Testis (tissue), 3 donors: ENCODE data around the gene STAP2. TPM values are rescaled to one million over a fixed set of nuclear protein-coding genes. Genes with fewer than 3 reads are reported as not detected.
A peak's percentile ranks its signal among the peaks of the same experiment; 100 is the strongest.

Experiments
- DNase-seq: peaks from one replicate; pipeline ENCODE4 v3.0.0-alpha.2; 2019
- H3K27ac ChIP-seq, 2 donors: fragments of 200-600 bp; sonication (generic); one replicate each; pipeline ENCODE4 v1.5.1; 2019
- H3K27me3 ChIP-seq: fragments of 200-600 bp; sonication (generic); one replicate; pipeline ENCODE4 v1.5.1; 2019
- H3K36me3 ChIP-seq: fragments of 200-600 bp; sonication (generic); one replicate; pipeline ENCODE4 v1.5.1; 2017; ENCODE audit warnings: low read depth; ENCODE audit errors: missing control alignments
- H3K4me1 ChIP-seq: fragments of 200-600 bp; sonication (generic); one replicate; pipeline ENCODE4 v1.5.1; 2019
- H3K4me3 ChIP-seq, 2 donors: fragments of 200-600 bp; sonication (generic); one replicate each; pipeline ENCODE4 v1.5.1; 2017 to 2019
- H3K9me3 ChIP-seq: fragments of 200-600 bp; sonication (generic); one replicate; pipeline ENCODE4 v1.5.1; 2017
- CTCF ChIP-seq, 3 experiments: fragments of 450-650 bp in 2 of 3; fragments of 200-600 bp in 1 of 3; sonication (generic) in 1 of 3; IDR thresholded peaks; one replicate each; pipeline ENCODE4 v1.5.1; 2016 to 2019; ENCODE audit warnings: antibody characterized with exemption in 3 of 3, mild to moderate bottlenecking in 2 of 3, moderate library complexity in 1 of 3
- POLR2A ChIP-seq: fragments of 450-650 bp; IDR thresholded peaks from one replicate; pipeline ENCODE4 v1.6.1; 2017; ENCODE audit warnings: antibody characterized with exemption, mild to moderate bottlenecking, moderate library complexity
- WGBS, 2 donors: methylation state at CpG; one replicate each; pipeline ENCODE4 v1.1.5; 2018; 5-methylcytosine and 5-hydroxymethylcytosine counted together
- intact Hi-C: fragments of 100-400 bp; cut with DNase I; formaldehyde crosslinking; loops from one replicate; pipeline ENCODE4 v1.15.1; 2023; ENCODE audit warnings: low total_unique reads
- polyA plus RNA-seq: library from polyadenylated mRNA; stranded (reverse); fragments of 350-450 nt; fragmentation: Illumina TruSeq; extraction: RNeasy Lipid Tissue Mini Kit (QIAGEN cat#74804); gene quantifications from one replicate; pipeline ENCODE4 v1.2.3, GENCODE V29; 2014; ENCODE audit warnings: low read depth, low replicate concordance; ENCODE audit not compliant: insufficient read depth
- total RNA-seq, 2 donors: library from RNA; depleted of rRNA; stranded (reverse); fragments of >200 nt; gene quantifications; one replicate each; pipeline ENCODE4 v1.2.3, GENCODE V29; 2016

STAP2 gene
- total and polyA plus RNA-seq, 3 donors from 2014 or later: 5.3 to 6.4 (median 6.2) TPM

- intact Hi-C loops: no loop called here
- peak overlapping the region; percentile 11 to 50 for H3K27ac ChIP-seq
- peaks cover 54% of the 10 kb centered on the region for H3K4me1 ChIP-seq
- H3K27me3 ChIP-seq: no peaks in the 10 kb centered on the region
- 74 to 79% methylated on average over 16 to 25 of the region's 25 CpGs for WGBS, 2 donors
- no peak overlapping the region for H3K4me3 ChIP-seq
- H3K9me3 ChIP-seq: no peaks in the 10 kb centered on the region
- H3K36me3 ChIP-seq: no peaks in the 10 kb centered on the region
- TF ChIP-seq POLR2A (no peak), CTCF (IDR thresholded peaks at IDR 0.05) (no peak)
- peak; percentile 37 for DNase-seq
Measured at GRCh38 chr19:4369109-4369887, 30.7 kb upstream of the STAP2 start.

- Histone ChIP-seq H3K4me3 (no peak overlapping the region), H3K9me3 (no peaks in the 10 kb centered on the region), H3K27me3 (no peaks in the 10 kb centered on the region), H3K27ac (no peak overlapping the region), H3K4me1 (peaks cover 43% of the 10 kb centered on the region), H3K36me3 (no peaks in the 10 kb centered on the region)
- TF ChIP-seq POLR2A (no peak), CTCF (IDR thresholded peaks at IDR 0.05) (no peak)
- DNase-seq: no peak
- WGBS, 2 donors: 46 to 61% methylated on average over 16 to 19 of the region's 19 CpGs
- intact Hi-C loops: no loop called here
Measured at GRCh38 chr19:4368128-4368820, 29.6 kb upstream of the STAP2 start.

GRCh38 chr19:4367781-4368127, 29.1 kb upstream of the STAP2 start:
- Histone ChIP-seq H3K36me3 (no peaks in the 10 kb centered on the region), H3K27me3 (no peaks in the 10 kb centered on the region), H3K27ac (no peak overlapping the region), H3K4me3 (no peak overlapping the region), H3K4me1 (peaks cover 38% of the 10 kb centered on the region), H3K9me3 (no peaks in the 10 kb centered on the region)
- intact Hi-C loops: no loop called here
- TF ChIP-seq POLR2A (no peak), CTCF (IDR thresholded peaks at IDR 0.05) (no peak)
- 86 to 93% methylated on average over 13 of the region's 13 CpGs for WGBS, 2 donors
- no peak for DNase-seq

GRCh38 chr19:4367336-4367723, 28.7 kb upstream of the STAP2 start:
- intact Hi-C loops: no loop called here
- H3K4me1 ChIP-seq: peaks cover 37% of the 10 kb centered on the region
- H3K36me3 ChIP-seq: no peaks in the 10 kb centered on the region
- 92 to 95% methylated on average over 8 to 10 of the region's 10 CpGs for WGBS, 2 donors
- H3K4me3 ChIP-seq: no peak overlapping the region
- H3K27ac ChIP-seq: peak overlapping the region in 1 of 2 donors; percentile 24
- TF ChIP-seq CTCF (IDR thresholded peaks at IDR 0.05): no peak
- TF ChIP-seq POLR2A: no peak
- no peaks in the 10 kb centered on the region for H3K9me3 ChIP-seq
- no peak for DNase-seq
- no peaks in the 10 kb centered on the region for H3K27me3 ChIP-seq
